Liver (tissue), 9 donors: ENCODE data around the gene CHRNA5. TPM values are rescaled to one million over a fixed set of nuclear protein-coding genes. Genes with fewer than 3 reads are reported as not detected.

Experiments used
- DNase-seq: peaks from one replicate; pipeline ENCODE4 v3.0.0-alpha.2; 2017; ENCODE audit warnings: low spot score
- H3K27ac ChIP-seq, 2 donors: one replicate each; pipeline ENCODE4 v1.7.0; 2013; ENCODE audit warnings: inconsistent platforms in 2 of 2, low read length in 2 of 2, control low read depth in 1 of 2, low read depth in 1 of 2, mild to moderate bottlenecking in 1 of 2
- H3K27me3 ChIP-seq, 4 donors: one replicate each; pipeline versions ENCODE4 v1.6.1 to v1.7.0; 2013; ENCODE audit warnings: low read length in 3 of 4, inconsistent platforms in 1 of 4, mild to moderate bottlenecking in 1 of 4, moderate library complexity in 1 of 4; ENCODE audit not compliant: control insufficient read depth in 4 of 4, insufficient read depth in 4 of 4
- H3K36me3 ChIP-seq, 4 donors: one replicate each; pipeline versions ENCODE4 v1.6.1 to v1.7.0; 2013; ENCODE audit warnings: low read length in 3 of 4, mild to moderate bottlenecking in 3 of 4, low read depth in 1 of 4, moderate library complexity in 1 of 4; ENCODE audit not compliant: control insufficient read depth in 4 of 4, insufficient read depth in 3 of 4
- H3K4me1 ChIP-seq, 4 donors: one replicate each; pipeline versions ENCODE4 v1.6.1 to v1.7.0; 2013; ENCODE audit warnings: low read length in 3 of 4, mild to moderate bottlenecking in 3 of 4, moderate library complexity in 1 of 4; ENCODE audit not compliant: control insufficient read depth in 4 of 4, insufficient read depth in 4 of 4
- H3K4me3 ChIP-seq, 3 donors: one replicate each; pipeline versions ENCODE4 v1.6.1 to v1.7.0; 2013; ENCODE audit warnings: low read length in 3 of 3, control low read depth in 1 of 3, low read depth in 1 of 3, mild to moderate bottlenecking in 1 of 3
- H3K9ac ChIP-seq, 2 donors: one replicate each; pipeline ENCODE4 v1.7.0; 2013; ENCODE audit warnings: low read length in 2 of 2, mild to moderate bottlenecking in 2 of 2, moderate library complexity in 2 of 2, control low read depth in 1 of 2, low read depth in 1 of 2
- H3K9me3 ChIP-seq, 4 donors: one replicate each; pipeline versions ENCODE4 v1.6.1 to v1.7.0; 2013; ENCODE audit warnings: low read length in 3 of 4; ENCODE audit not compliant: control insufficient read depth in 4 of 4
- CTCF ChIP-seq: fragments of 150-350 bp; IDR thresholded peaks from 2 replicates; pipeline ENCODE4 v1.5.1; 2017; ENCODE audit warnings: improper control_type of control experiment, low read depth, low read length; ENCODE audit not compliant: missing input control
- EGR1 ChIP-seq, 2 donors: IDR thresholded peaks; 2 replicates each; pipeline ENCODE4 v1.6.1; 2016 to 2018; ENCODE audit warnings: antibody characterized with exemption in 2 of 2, low read depth in 2 of 2
- FOXA1 ChIP-seq: IDR thresholded peaks from 2 replicates; pipeline ENCODE4 v1.6.1; 2016; ENCODE audit warnings: antibody characterized with exemption
- FOXA2 ChIP-seq: IDR thresholded peaks from 2 replicates; pipeline ENCODE4 v1.6.1; 2016; ENCODE audit warnings: antibody characterized with exemption
- GABPA ChIP-seq, 2 donors: IDR thresholded peaks in 1 of 2; conservative IDR thresholded peaks in 1 of 2; 2 replicates each; pipeline ENCODE4 v1.6.1; 2016; ENCODE audit warnings: antibody characterized with exemption in 2 of 2, mild to moderate bottlenecking in 1 of 2, moderate library complexity in 1 of 2
- HNF4G ChIP-seq: IDR thresholded peaks from 2 replicates; pipeline ENCODE4 v1.6.1; 2016; ENCODE audit warnings: antibody characterized with exemption
- JUND ChIP-seq, 2 donors: IDR thresholded peaks; 2 replicates each; pipeline ENCODE4 v1.6.1; 2016; ENCODE audit warnings: antibody characterized with exemption in 2 of 2
- MAX ChIP-seq: IDR thresholded peaks from 2 replicates; pipeline ENCODE4 v1.6.1; 2016; ENCODE audit warnings: antibody characterized with exemption
- NR2F2 ChIP-seq: IDR thresholded peaks from 2 replicates; pipeline ENCODE4 v1.6.1; 2016; ENCODE audit warnings: antibody characterized with exemption
- RAD21 ChIP-seq, 2 donors: IDR thresholded peaks; 2 replicates each; pipeline ENCODE4 v1.6.1; 2016; ENCODE audit warnings: antibody characterized with exemption in 2 of 2, mild to moderate bottlenecking in 2 of 2
- REST ChIP-seq: IDR thresholded peaks from 2 replicates; pipeline ENCODE4 v1.6.1; 2016; ENCODE audit warnings: antibody characterized with exemption, mild to moderate bottlenecking
- SP1 ChIP-seq: IDR thresholded peaks from 2 replicates; pipeline ENCODE4 v1.6.1; 2018; ENCODE audit warnings: antibody characterized with exemption, mild to moderate bottlenecking
- TAF1 ChIP-seq: conservative IDR thresholded peaks from 2 replicates; pipeline ENCODE4 v1.6.1; 2016; ENCODE audit warnings: antibody characterized with exemption, mild to moderate bottlenecking
- YY1 ChIP-seq: IDR thresholded peaks from 2 replicates; pipeline ENCODE4 v1.6.1; 2016; ENCODE audit warnings: antibody characterized with exemption, mild to moderate bottlenecking
- WGBS: extraction: QIAGEN DNeasy Blood & Tissue Kit; methylation state at CpG from one replicate; pipeline ENCODE4 v1.1.7; 2013; 5-methylcytosine and 5-hydroxymethylcytosine counted together
- polyA plus RNA-seq, 2 donors: library from polyadenylated mRNA; stranded (reverse) in 1 of 2; unstranded in 1 of 2; fragments of 200-250 nt in 1 of 2; fragments of >200 nt in 1 of 2; fragmentation: Nextera tagmentation in 1 of 2; extraction: Ambion mirVana in 1 of 2; gene quantifications; one replicate each; pipeline versions ENCODE4 v1.2.1 to v1.2.3, GENCODE V29; 2013 to 2015
- total RNA-seq, 2 donors: library from RNA; depleted of rRNA; stranded (reverse); fragments of >200 nt; gene quantifications; one replicate each; pipeline ENCODE4 v1.2.3, GENCODE V29; 2014
- TF ChIP-seq, protein P1 (sequence below): IDR thresholded peaks from 2 replicates; pipeline ENCODE4 v1.6.1; 2016; ENCODE audit warnings: antibody characterized with exemption
- donor health status: healthy.
- donor health status: healthy.
- donor health status: healthy.
- donor health status: healthy.
- donor health status: healthy.

Gene CHRNA5
- total and polyA plus RNA-seq, 4 donors = 0.17 to 0.56 (median 0.36) TPM

- Histone ChIP-seq H3K9me3 (no peaks in the 10 kb centered on the region), H3K27ac (no peak overlapping the region), H3K36me3 (no peaks in the 10 kb centered on the region), H3K4me3 (no peak overlapping the region), H3K4me1 (peaks cover 3 to 7% (median 6%) of the 10 kb centered on the region in 4 donors), H3K27me3 (peaks cover 0 to 2% (median 0%) of the 10 kb centered on the region in 4 donors), H3K9ac (no peak overlapping the region)
- no peak for DNase-seq
- WGBS = 77% methylated on average over 2 of the region's 2 CpGs
- TF ChIP-seq REST (no peak), EGR1 (IDR thresholded peaks at IDR 0.05; ENCODE audit: low read depth in 2 of 2) (no peak), MAX (no peak), HNF4G (no peak), CTCF (no peak), YY1 (no peak), FOXA1 (no peak), FOXA2 (no peak), SP1 (no peak), TAF1 (no peak), RAD21 (IDR thresholded peaks at IDR 0.05) (no peak), GABPA (IDR thresholded peaks at IDR 0.05 in 1 of 2, conservative IDR thresholded peaks at IDR 0.05 in 1 of 2) (no peak), JUND (IDR thresholded peaks at IDR 0.05) (no peak), NR2F2 (no peak)
- TF ChIP-seq, protein P1, sequence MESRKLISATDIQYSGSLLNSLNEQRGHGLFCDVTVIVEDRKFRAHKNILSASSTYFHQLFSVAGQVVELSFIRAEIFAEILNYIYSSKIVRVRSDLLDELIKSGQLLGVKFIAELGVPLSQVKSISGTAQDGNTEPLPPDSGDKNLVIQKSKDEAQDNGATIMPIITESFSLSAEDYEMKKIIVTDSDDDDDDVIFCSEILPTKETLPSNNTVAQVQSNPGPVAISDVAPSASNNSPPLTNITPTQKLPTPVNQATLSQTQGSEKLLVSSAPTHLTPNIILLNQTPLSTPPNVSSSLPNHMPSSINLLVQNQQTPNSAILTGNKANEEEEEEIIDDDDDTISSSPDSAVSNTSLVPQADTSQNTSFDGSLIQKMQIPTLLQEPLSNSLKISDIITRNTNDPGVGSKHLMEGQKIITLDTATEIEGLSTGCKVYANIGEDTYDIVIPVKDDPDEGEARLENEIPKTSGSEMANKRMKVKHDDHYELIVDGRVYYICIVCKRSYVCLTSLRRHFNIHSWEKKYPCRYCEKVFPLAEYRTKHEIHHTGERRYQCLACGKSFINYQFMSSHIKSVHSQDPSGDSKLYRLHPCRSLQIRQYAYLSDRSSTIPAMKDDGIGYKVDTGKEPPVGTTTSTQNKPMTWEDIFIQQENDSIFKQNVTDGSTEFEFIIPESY = no peak
Observed at GRCh38 chr15:78570710-78571109, 5.4 kb downstream of the CHRNA5 start.

DNA sequence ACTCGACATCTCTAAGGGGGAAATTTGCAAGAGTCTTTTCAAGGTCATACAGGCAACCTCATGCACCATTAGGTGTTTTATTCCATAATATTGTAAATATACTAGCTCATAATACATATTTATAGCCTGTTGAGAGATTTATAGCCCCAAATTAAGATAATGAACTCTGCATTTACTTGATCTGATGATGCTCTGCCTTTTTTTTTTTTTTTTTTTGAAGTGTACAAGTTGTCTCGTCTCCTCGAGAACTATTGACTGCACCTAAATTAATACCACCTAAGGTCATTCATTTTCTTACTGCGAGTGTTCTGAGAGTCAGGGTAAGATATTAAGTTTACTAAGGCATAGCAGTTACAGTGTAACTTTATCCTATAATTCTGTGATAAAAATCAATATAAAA, 6.1 kb downstream of the CHRNA5 start:
- Histone ChIP-seq H3K4me3 (no peak overlapping the region), H3K36me3 (no peaks in the 10 kb centered on the region), H3K27me3 (peaks cover 0 to 2% (median 0%) of the 10 kb centered on the region in 4 donors), H3K4me1 (peaks cover 0 to under 1% (median 0%) of the 10 kb centered on the region in 4 donors), H3K27ac (no peak overlapping the region), H3K9me3 (no peaks in the 10 kb centered on the region), H3K9ac (no peak overlapping the region)
- no peak for DNase-seq
- TF ChIP-seq GABPA (IDR thresholded peaks at IDR 0.05 in 1 of 2, conservative IDR thresholded peaks at IDR 0.05 in 1 of 2) = no peak
- WGBS = 89% methylated on average over 4 of the region's 4 CpGs
